ENCODE data around the gene FHOD3.

GRCh38 chr18:36514778-36515177 is 217.3 kb downstream of the FHOD3 start:
- TF ChIP-seq, protein P1, sequence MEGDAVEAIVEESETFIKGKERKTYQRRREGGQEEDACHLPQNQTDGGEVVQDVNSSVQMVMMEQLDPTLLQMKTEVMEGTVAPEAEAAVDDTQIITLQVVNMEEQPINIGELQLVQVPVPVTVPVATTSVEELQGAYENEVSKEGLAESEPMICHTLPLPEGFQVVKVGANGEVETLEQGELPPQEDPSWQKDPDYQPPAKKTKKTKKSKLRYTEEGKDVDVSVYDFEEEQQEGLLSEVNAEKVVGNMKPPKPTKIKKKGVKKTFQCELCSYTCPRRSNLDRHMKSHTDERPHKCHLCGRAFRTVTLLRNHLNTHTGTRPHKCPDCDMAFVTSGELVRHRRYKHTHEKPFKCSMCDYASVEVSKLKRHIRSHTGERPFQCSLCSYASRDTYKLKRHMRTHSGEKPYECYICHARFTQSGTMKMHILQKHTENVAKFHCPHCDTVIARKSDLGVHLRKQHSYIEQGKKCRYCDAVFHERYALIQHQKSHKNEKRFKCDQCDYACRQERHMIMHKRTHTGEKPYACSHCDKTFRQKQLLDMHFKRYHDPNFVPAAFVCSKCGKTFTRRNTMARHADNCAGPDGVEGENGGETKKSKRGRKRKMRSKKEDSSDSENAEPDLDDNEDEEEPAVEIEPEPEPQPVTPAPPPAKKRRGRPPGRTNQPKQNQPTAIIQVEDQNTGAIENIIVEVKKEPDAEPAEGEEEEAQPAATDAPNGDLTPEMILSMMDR (tag by site-specific recombination; IDR thresholded peaks at IDR 0.05) = no peak
- TF ChIP-seq ZNF571 (tag by site-specific recombination; IDR thresholded peaks at IDR 0.05) (no peak), ZXDB (tag by site-specific recombination; IDR thresholded peaks at IDR 0.05) (no peak), ZNF121 (tag by site-specific recombination; IDR thresholded peaks at IDR 0.05) (no peak), ATF2 (tag by site-specific recombination; IDR thresholded peaks at IDR 0.05; ENCODE audit: low read depth) (no peak), TCF7L2 (IDR thresholded peaks at IDR 0.05; ENCODE audit: borderline replicate concordance, low read depth, low read length) (no peak), ZNF266 (tag by site-specific recombination; IDR thresholded peaks at IDR 0.05; ENCODE audit: low read depth) (no peak), SETDB1 (IDR thresholded peaks at IDR 0.05; ENCODE audit: insufficient read length, low read length) (no peak), ZSCAN30 (tag by site-specific recombination; IDR thresholded peaks at IDR 0.05) (no peak), PBX3 (CRISPR knock-in tag; IDR thresholded peaks at IDR 0.05) (no peak), ZNF580 (tag by site-specific recombination; IDR thresholded peaks at IDR 0.05) (no peak), GFI1B (tag by site-specific recombination; IDR thresholded peaks at IDR 0.05) (no peak)
- TF ChIP-seq, protein P2, sequence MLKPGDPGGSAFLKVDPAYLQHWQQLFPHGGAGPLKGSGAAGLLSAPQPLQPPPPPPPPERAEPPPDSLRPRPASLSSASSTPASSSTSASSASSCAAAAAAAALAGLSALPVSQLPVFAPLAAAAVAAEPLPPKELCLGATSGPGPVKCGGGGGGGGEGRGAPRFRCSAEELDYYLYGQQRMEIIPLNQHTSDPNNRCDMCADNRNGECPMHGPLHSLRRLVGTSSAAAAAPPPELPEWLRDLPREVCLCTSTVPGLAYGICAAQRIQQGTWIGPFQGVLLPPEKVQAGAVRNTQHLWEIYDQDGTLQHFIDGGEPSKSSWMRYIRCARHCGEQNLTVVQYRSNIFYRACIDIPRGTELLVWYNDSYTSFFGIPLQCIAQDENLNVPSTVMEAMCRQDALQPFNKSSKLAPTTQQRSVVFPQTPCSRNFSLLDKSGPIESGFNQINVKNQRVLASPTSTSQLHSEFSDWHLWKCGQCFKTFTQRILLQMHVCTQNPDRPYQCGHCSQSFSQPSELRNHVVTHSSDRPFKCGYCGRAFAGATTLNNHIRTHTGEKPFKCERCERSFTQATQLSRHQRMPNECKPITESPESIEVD (tag by site-specific recombination; IDR thresholded peaks at IDR 0.05) = no peak
- TF ChIP-seq, protein P3, sequence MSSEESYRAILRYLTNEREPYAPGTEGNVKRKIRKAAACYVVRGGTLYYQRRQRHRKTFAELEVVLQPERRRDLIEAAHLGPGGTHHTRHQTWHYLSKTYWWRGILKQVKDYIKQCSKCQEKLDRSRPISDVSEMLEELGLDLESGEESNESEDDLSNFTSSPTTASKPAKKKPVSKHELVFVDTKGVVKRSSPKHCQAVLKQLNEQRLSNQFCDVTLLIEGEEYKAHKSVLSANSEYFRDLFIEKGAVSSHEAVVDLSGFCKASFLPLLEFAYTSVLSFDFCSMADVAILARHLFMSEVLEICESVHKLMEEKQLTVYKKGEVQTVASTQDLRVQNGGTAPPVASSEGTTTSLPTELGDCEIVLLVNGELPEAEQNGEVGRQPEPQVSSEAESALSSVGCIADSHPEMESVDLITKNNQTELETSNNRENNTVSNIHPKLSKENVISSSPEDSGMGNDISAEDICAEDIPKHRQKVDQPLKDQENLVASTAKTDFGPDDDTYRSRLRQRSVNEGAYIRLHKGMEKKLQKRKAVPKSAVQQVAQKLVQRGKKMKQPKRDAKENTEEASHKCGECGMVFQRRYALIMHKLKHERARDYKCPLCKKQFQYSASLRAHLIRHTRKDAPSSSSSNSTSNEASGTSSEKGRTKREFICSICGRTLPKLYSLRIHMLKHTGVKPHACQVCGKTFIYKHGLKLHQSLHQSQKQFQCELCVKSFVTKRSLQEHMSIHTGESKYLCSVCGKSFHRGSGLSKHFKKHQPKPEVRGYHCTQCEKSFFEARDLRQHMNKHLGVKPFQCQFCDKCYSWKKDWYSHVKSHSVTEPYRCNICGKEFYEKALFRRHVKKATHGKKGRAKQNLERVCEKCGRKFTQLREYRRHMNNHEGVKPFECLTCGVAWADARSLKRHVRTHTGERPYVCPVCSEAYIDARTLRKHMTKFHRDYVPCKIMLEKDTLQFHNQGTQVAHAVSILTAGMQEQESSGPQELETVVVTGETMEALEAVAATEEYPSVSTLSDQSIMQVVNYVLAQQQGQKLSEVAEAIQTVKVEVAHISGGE (tag by site-specific recombination; conservative IDR thresholded peaks at IDR 0.05; ENCODE audit: low read depth) = no peak
